A549 treated with AZD9567 at 1 μM for 4 hours (cell line): ENCODE data around the gene SV2A. TPM values are rescaled to one million over a fixed set of nuclear protein-coding genes. Genes with fewer than 3 reads are reported as not detected.

ENCODE experiments used
- total RNA-seq: library from RNA; stranded (reverse); fragments of 200-300 nt; extraction: Qiagen RNA extraction; gene quantifications from 5 replicates; pipeline ENCODE4 v1.2.3, GENCODE V29; 2022; ENCODE audit not compliant: insufficient read depth

SV2A gene
- 0.08 to 0.16 TPM (median 0.10 TPM) in 4 of 5 replicates, not detected in the other for total RNA-seq

GRCh38 chr1:149917571-149918144, at the start of gene SV2A:
SV2A (minus strand) TSS chr1:149917844; CDS start chr1:149913840, 4,004 bp downstream.

GRCh38 chr1:149936170-149936991, 18.7 kb upstream of the SV2A start, which contains the start of gene MTMR11:
MTMR11 (minus strand) TSS chr1:149936879; CDS start chr1:149936647, 232 bp downstream.

GRCh38 chr1:149927563-149928400, 10.1 kb upstream of the SV2A start, which contains the start of gene SF3B4:
SF3B4 (minus strand) TSS chr1:149927803; CDS start chr1:149927759, 44 bp downstream.

GRCh38 chr1:149899460-149900284, 18.0 kb downstream of the SV2A start, which contains the start of gene BOLA1:
BOLA1 (plus strand) TSS chr1:149899568; CDS start chr1:149900060, 492 bp downstream.

Other genes starting within 250 kb of the SV2A start
- not detected in 5 replicates for gene FCGR1A, start 135.2 kb downstream of the SV2A start, total RNA-seq
- gene BOLA1, start 18.3 kb downstream of the SV2A start, total RNA-seq = 11.9 to 23.7 TPM (median 21.8 TPM) in 5 replicates
- gene SF3B4, start 10.0 kb upstream of the SV2A start, total RNA-seq = 116 to 136 TPM (median 125 TPM) in 5 replicates
- gene MTMR11, start 19.0 kb upstream of the SV2A start, total RNA-seq = 2.8 to 7.8 TPM (median 6.6 TPM) in 5 replicates
- gene OTUD7B, start 92.9 kb upstream of the SV2A start, total RNA-seq = 10.4 to 13.1 TPM (median 11.6 TPM) in 5 replicates
- gene VPS45, start 149.9 kb upstream of the SV2A start, total RNA-seq = 15.0 to 18.1 TPM (median 15.7 TPM) in 5 replicates
- gene PLEKHO1, start 232.1 kb upstream of the SV2A start, total RNA-seq = 5.6 to 14.8 TPM (median 6.7 TPM) in 5 replicates